RWPE2 (cell line): Measurements from ENCODE around the gene GPR87.

Experiments
- ATAC-seq: fragments of 200-7000 bp; cut with Tn5 transposase; 3 replicates; pipeline ENCODE4 v1.9.1; 2021; ENCODE audit warnings: low read depth
- DNase-seq: peaks from one replicate; pipeline ENCODE4 v3.0.0-alpha.2; 2020; ENCODE audit warnings: low spot score
- H3K27ac ChIP-seq: fragments of 450-650 bp; 2 replicates; pipeline ENCODE4 v1.5.1; 2017; ENCODE audit warnings: mild to moderate bottlenecking; ENCODE audit not compliant: poor library complexity, severe bottlenecking
- H3K27me3 ChIP-seq: fragments of 250-450 bp; sonication (Bioruptor Pico); 2 replicates; pipeline ENCODE4 v1.5.1; 2021; ENCODE audit warnings: mild to moderate bottlenecking, moderate library complexity; ENCODE audit not compliant: insufficient read depth, poor library complexity, severe bottlenecking
- H3K36me3 ChIP-seq: fragments of 250-450 bp; sonication (Bioruptor Pico); 2 replicates; pipeline ENCODE4 v1.5.1; 2020; ENCODE audit warnings: low read depth, mild to moderate bottlenecking, moderate library complexity
- H3K4me1 ChIP-seq: fragments of 250-450 bp; sonication (Bioruptor Pico); 2 replicates; pipeline ENCODE4 v1.5.1; 2021; ENCODE audit warnings: mild to moderate bottlenecking, moderate library complexity; ENCODE audit not compliant: insufficient read depth, poor library complexity, severe bottlenecking
- H3K4me3 ChIP-seq: fragments of 250-450 bp; sonication (Bioruptor Pico); 2 replicates; pipeline ENCODE4 v1.5.1; 2021; ENCODE audit warnings: mild to moderate bottlenecking, moderate library complexity; ENCODE audit not compliant: severe bottlenecking
- H3K9me3 ChIP-seq: fragments of 250-450 bp; sonication (Bioruptor Pico); 2 replicates; pipeline ENCODE4 v1.5.1; 2021; ENCODE audit warnings: mild to moderate bottlenecking, moderate library complexity; ENCODE audit not compliant: severe bottlenecking
- TF ChIP-seq, protein P1 (sequence below): fragments of 450-650 bp; IDR thresholded peaks from one replicate; pipeline ENCODE4 v1.5.1; 2017; ENCODE audit warnings: mild to moderate bottlenecking, moderate library complexity; ENCODE audit not compliant: poor library complexity, severe bottlenecking

GPR87 gene

DNA sequence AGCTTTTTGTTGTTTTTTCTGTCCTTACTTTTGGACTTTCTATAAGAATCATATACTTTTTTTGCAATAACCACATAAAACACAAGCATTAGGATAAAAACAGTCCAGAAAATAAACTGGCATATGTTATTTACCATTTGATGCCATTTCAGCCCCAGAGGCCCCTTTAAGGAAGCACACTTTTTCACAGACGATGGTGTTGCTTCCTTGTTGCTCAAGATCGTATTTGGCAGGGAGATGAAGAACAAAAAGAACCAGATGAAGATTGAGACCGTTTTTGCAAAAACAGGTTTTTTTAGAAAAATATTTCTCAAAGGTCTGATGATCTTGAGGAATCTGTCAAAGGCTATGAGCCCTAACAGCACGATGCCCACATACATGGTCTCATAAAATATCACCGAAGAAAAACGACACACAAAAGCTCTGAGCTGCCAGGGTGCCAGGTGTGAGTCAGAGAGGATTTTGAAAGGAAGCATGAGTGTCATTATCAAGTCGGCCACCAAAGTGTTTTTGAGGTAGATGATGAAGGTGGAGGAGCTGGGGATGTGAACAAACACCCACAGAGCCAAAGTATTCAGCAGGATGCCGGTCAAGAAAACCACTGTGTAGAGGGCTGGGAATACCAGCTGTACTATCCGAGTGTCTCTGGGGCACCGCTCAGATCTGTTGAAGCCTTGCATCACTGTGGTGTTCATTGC lies 11.8 kb upstream of the GPR87 start:
- peak; percentile 50; the same call in 2 of the 3 replicates for ATAC-seq
- no peaks in the 10 kb centered on the region for H3K9me3 ChIP-seq
- no peak overlapping the region for H3K4me3 ChIP-seq
- H3K36me3 ChIP-seq: no peaks in the 10 kb centered on the region
- H3K27me3 ChIP-seq: no peaks in the 10 kb centered on the region
- TF ChIP-seq, protein P1, sequence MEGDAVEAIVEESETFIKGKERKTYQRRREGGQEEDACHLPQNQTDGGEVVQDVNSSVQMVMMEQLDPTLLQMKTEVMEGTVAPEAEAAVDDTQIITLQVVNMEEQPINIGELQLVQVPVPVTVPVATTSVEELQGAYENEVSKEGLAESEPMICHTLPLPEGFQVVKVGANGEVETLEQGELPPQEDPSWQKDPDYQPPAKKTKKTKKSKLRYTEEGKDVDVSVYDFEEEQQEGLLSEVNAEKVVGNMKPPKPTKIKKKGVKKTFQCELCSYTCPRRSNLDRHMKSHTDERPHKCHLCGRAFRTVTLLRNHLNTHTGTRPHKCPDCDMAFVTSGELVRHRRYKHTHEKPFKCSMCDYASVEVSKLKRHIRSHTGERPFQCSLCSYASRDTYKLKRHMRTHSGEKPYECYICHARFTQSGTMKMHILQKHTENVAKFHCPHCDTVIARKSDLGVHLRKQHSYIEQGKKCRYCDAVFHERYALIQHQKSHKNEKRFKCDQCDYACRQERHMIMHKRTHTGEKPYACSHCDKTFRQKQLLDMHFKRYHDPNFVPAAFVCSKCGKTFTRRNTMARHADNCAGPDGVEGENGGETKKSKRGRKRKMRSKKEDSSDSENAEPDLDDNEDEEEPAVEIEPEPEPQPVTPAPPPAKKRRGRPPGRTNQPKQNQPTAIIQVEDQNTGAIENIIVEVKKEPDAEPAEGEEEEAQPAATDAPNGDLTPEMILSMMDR: no peak
- DNase-seq: no peak
- H3K27ac ChIP-seq: no peak overlapping the region
- peaks cover 20% of the 10 kb centered on the region for H3K4me1 ChIP-seq

DNA sequence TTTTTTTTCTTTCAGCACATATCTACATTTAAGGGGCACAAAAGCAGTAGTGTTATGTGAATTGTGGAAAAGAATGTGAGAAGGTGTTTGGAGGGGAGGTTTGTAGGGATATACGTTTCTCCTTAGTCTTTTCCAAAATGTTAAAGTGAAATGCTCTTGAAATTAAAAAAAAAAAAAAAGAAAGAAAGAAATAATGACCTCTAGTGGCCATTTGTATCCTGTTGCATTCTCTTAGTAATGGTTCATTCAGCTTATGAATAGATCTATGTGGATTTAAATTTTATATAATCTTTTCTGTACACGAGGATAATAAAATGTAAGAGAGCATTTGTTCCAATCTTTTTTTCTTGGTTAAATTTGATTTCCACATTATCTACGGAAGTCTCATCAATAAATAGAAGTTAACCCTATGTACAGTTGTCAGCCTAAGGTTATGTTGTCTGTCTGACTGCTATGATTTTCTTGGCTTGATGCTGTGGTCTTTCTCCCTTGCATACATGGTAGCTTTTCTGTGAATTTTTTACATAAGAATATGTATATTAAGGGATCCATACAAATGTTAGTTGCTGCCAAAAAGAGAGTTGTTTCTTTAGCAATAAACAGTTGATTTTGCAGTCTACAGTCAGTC lies 11.1 kb upstream of the GPR87 start:
- Histone ChIP-seq H3K9me3 (no peaks in the 10 kb centered on the region), H3K27me3 (no peaks in the 10 kb centered on the region), H3K36me3 (no peaks in the 10 kb centered on the region), H3K4me1 (peaks cover 20% of the 10 kb centered on the region), H3K27ac (no peak overlapping the region), H3K4me3 (no peak overlapping the region)
- DNase-seq (no peak), ATAC-seq (0 out of 3 replicates have a peak, but pooled peaks have one; percentile 14)
- TF ChIP-seq, protein P1: peak; percentile 85

DNA sequence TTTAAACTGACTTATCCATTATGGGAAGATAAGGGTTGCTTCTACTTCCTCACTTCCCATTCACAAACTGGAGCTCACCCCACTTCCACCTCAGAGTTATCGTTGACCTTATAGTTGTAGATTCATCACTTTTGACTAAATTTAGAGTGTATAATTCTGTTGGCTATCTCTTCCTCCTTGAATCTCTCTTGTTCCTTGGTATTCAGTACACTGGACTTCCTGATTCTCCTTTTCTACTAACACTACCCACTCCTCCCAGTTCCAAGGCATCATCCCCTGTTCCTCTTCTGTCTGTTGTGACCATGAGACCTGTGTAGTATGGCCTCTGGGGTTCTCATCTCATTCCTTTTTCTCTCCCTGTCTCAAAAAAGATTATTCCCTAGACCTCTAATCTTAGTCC lies 5.9 kb upstream of the GPR87 start:
- no peaks in the 10 kb centered on the region for H3K36me3 ChIP-seq
- TF ChIP-seq, protein P1: no peak
- H3K27ac ChIP-seq: no peak overlapping the region
- H3K9me3 ChIP-seq: no peaks in the 10 kb centered on the region
- H3K4me3 ChIP-seq: no peak overlapping the region
- H3K27me3 ChIP-seq: no peaks in the 10 kb centered on the region
- peaks cover 47% of the 10 kb centered on the region for H3K4me1 ChIP-seq
- no peak for ATAC-seq
- no peak for DNase-seq

DNA sequence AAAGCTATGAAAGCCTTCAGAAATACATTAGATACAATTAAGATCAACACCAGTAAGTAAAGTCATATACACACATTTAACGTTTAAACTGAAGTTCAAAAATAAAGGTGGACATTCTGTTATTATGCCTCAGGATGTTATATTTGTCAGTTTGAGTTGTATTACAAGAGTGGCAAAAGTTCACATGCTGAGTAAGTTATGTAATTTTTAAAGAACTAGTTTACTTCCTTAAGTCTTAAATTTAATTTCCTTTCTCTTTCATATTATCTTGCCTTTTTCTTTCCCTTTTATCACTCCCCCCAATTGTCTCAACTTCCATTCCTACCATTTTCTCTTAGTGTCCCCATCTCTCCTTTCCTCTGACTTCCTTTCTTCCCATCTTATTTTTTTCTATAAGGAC lies 4.9 kb upstream of the GPR87 start:
- TF ChIP-seq, protein P1: no peak
- Histone ChIP-seq H3K4me3 (no peak overlapping the region), H3K36me3 (no peaks in the 10 kb centered on the region), H3K9me3 (no peaks in the 10 kb centered on the region), H3K27ac (peak overlapping the region; percentile 99), H3K27me3 (no peaks in the 10 kb centered on the region), H3K4me1 (peaks cover 54% of the 10 kb centered on the region)
- ATAC-seq: no peak
- no peak for DNase-seq

DNA sequence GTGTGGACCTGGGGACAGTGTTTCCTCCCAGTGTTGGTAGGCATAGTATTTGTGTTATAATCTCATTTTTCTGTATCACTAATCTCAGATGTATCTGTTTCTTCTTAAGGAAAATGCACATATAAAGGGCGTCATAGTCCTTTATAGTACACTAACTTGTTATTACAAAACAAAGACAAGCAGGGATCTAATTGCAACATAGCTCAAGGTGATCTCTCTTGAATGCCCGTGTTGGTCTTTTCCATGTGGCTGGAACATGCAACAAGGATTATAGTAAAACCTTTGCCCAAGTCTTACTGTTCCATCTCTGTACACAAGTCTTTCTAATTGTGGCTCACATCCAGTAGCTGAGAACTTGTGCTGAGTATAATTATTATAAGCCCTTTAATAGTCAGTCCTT lies 3.5 kb upstream of the GPR87 start:
- DNase-seq (no peak), ATAC-seq (0 out of 3 replicates have a peak, but pooled peaks have one; percentile 8)
- Histone ChIP-seq H3K4me1 (peaks cover 54% of the 10 kb centered on the region), H3K36me3 (peaks cover 7% of the 10 kb centered on the region), H3K4me3 (peak overlapping the region; percentile 12), H3K9me3 (no peaks in the 10 kb centered on the region), H3K27ac (peak overlapping the region; percentile 99), H3K27me3 (no peaks in the 10 kb centered on the region)
- TF ChIP-seq, protein P1: no peak
